GM23338 (cell line): ENCODE measurements around the gene FAM53A.

Experiments
- CREB1 ChIP-seq: fragments of 250-450 bp; sonication (Bioruptor Pico); IDR thresholded peaks from 2 replicates; pipeline ENCODE4 v1.5.0; 2020; ENCODE audit warnings: low read depth, mild to moderate bottlenecking, moderate library complexity
- EZH2 ChIP-seq: fragments of 200-600 bp; sonication (generic); IDR thresholded peaks from one replicate; pipeline ENCODE4 v1.8.0; 2017; ENCODE audit warnings: antibody characterized with exemption, mild to moderate bottlenecking, low read depth; ENCODE audit not compliant: unreplicated experiment
- EZH2phosphoT487 ChIP-seq: fragments of 200-600 bp; sonication (generic); IDR thresholded peaks from one replicate; pipeline ENCODE4 v1.8.1; 2018; ENCODE audit warnings: antibody characterized with exemption; ENCODE audit not compliant: unreplicated experiment
- JUNB ChIP-seq: IDR thresholded peaks from one replicate; pipeline ENCODE4 v1.6.1; 2016; ENCODE audit warnings: antibody characterized with exemption; ENCODE audit not compliant: unreplicated experiment
- POLR2AphosphoS5 ChIP-seq: IDR thresholded peaks from 2 replicates; pipeline ENCODE4 v1.6.1; 2016; ENCODE audit warnings: antibody characterized with exemption, low read depth
- STAT1 ChIP-seq: IDR thresholded peaks from one replicate; pipeline ENCODE4 v1.6.1; 2016; ENCODE audit warnings: antibody characterized with exemption; ENCODE audit not compliant: unreplicated experiment
- ZNF114 ChIP-seq: fragments of 250-450 bp; sonication (Bioruptor Pico); IDR thresholded peaks from 2 replicates; pipeline ENCODE4 v1.5.0; 2020; ENCODE audit warnings: mild to moderate bottlenecking, moderate library complexity
- ZNF331 ChIP-seq: fragments of 250-450 bp; sonication (Bioruptor Pico); IDR thresholded peaks from 2 replicates; pipeline ENCODE4 v1.5.0; 2020; ENCODE audit warnings: low read depth, mild to moderate bottlenecking, moderate library complexity
- ZNF462 ChIP-seq: fragments of 250-450 bp; sonication (Bioruptor Pico); IDR thresholded peaks from 2 replicates; pipeline ENCODE4 v1.5.0; 2020; ENCODE audit warnings: mild to moderate bottlenecking, moderate library complexity
- TF ChIP-seq, protein P1 (sequence below), 2 experiments: fragments of 200-600 bp in 1 of 2; sonication (generic) in 1 of 2; conservative IDR thresholded peaks; 2 replicates each; pipeline versions ENCODE4 v1.5.1 to v1.6.1; 2016 to 2017; ENCODE audit warnings: antibody characterized with exemption in 2 of 2, low read depth in 2 of 2, mild to moderate bottlenecking in 2 of 2, moderate library complexity in 1 of 2
- TF ChIP-seq, protein P2 (sequence below): IDR thresholded peaks from one replicate; pipeline ENCODE4 v1.6.1; 2018; ENCODE audit warnings: antibody characterized with exemption; ENCODE audit not compliant: unreplicated experiment

DNA sequence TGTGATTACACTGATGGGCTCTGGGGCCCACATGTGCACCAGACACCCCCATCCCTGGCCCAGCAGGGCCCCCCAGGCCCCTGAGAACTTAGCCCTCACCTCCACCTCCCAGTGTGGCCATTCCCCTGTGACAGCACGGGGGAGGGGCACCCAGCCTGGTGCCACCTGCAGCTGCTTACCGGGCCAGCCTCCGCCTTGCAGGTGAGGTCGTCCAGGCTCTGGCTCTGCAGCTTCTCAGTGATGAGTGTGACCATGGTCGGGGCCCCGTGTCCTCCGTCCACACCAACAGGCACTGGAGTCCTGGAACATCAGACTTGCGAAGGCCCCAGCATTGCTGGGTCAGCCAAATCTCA, 15.6 kb downstream of the FAM53A start:
- TF ChIP-seq, protein P1, sequence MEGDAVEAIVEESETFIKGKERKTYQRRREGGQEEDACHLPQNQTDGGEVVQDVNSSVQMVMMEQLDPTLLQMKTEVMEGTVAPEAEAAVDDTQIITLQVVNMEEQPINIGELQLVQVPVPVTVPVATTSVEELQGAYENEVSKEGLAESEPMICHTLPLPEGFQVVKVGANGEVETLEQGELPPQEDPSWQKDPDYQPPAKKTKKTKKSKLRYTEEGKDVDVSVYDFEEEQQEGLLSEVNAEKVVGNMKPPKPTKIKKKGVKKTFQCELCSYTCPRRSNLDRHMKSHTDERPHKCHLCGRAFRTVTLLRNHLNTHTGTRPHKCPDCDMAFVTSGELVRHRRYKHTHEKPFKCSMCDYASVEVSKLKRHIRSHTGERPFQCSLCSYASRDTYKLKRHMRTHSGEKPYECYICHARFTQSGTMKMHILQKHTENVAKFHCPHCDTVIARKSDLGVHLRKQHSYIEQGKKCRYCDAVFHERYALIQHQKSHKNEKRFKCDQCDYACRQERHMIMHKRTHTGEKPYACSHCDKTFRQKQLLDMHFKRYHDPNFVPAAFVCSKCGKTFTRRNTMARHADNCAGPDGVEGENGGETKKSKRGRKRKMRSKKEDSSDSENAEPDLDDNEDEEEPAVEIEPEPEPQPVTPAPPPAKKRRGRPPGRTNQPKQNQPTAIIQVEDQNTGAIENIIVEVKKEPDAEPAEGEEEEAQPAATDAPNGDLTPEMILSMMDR (conservative IDR thresholded peaks at IDR 0.05; ENCODE audit: low read depth in 2 of 2): no peak
- TF ChIP-seq EZH2phosphoT487: no peak
- no peak for TF ChIP-seq POLR2AphosphoS5
- TF ChIP-seq CREB1: no peak
- TF ChIP-seq JUNB: no peak
- TF ChIP-seq EZH2: no peak
- TF ChIP-seq, protein P2, sequence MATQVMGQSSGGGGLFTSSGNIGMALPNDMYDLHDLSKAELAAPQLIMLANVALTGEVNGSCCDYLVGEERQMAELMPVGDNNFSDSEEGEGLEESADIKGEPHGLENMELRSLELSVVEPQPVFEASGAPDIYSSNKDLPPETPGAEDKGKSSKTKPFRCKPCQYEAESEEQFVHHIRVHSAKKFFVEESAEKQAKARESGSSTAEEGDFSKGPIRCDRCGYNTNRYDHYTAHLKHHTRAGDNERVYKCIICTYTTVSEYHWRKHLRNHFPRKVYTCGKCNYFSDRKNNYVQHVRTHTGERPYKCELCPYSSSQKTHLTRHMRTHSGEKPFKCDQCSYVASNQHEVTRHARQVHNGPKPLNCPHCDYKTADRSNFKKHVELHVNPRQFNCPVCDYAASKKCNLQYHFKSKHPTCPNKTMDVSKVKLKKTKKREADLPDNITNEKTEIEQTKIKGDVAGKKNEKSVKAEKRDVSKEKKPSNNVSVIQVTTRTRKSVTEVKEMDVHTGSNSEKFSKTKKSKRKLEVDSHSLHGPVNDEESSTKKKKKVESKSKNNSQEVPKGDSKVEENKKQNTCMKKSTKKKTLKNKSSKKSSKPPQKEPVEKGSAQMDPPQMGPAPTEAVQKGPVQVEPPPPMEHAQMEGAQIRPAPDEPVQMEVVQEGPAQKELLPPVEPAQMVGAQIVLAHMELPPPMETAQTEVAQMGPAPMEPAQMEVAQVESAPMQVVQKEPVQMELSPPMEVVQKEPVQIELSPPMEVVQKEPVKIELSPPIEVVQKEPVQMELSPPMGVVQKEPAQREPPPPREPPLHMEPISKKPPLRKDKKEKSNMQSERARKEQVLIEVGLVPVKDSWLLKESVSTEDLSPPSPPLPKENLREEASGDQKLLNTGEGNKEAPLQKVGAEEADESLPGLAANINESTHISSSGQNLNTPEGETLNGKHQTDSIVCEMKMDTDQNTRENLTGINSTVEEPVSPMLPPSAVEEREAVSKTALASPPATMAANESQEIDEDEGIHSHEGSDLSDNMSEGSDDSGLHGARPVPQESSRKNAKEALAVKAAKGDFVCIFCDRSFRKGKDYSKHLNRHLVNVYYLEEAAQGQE: no peak
- TF ChIP-seq STAT1: no peak
- TF ChIP-seq ZNF331 (CRISPR knock-in tag): no peak
- no peak for TF ChIP-seq ZNF114
- TF ChIP-seq ZNF462 (CRISPR knock-in tag): no peak
